Measurements from ENCODE around the gene NBEA. TPM values are rescaled to one million over a fixed set of nuclear protein-coding genes. Genes with fewer than 3 reads are reported as not detected.
"Not testable (repeated sequence)": the region's sequence is repeated elsewhere in the genome, so short reads cannot be mapped to it uniquely, and the experiment has no call there.

NBEA gene
- total RNA-seq, 1 donor from 2014 or later: 6.1 TPM

DNA sequence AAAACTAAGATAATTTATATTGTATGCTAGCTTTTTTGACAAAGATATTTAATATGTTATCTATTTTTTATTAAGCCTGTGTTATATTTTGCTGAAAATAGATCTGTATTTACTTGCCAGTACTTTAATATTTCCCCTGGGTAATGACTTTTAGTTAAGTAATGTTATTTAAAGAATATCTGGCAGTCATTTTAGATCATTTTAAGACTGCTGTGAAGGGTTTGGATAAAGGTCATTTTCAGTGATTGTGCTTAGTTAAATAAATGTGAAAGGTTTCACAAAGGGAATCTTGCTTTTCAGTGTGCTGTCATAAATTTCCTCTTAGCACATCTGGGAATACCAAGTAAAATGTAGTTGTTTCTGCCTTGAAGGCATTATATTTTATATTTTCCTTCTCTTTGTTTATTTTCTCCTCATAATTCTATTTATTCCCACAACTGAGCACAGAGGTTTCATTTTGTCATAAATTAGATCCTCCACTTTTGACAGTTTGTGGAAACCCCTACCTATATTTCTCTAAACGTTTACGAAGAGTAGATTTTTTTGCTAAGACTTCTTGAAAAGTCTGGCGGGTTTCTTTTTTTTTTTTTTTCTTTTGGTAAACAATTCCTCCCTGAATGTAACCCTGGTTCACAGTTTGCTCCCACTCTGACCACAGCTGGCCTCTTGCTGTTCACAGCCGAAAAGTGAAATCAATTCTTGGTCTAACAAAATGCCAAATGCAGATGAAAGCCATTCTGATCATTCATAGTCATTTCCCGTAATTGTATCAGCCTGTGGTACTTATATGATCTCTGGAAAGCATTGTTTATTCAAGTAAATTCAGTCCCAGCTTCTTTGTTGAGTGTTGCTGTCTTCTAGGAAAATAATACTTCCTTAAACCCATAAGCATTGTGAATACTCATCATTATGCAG is 446.6 kb downstream of the NBEA start:
- Histone ChIP-seq H3K36me3 (ENCODE audit: control insufficient read depth, insufficient read depth, low read length) (no peaks in the 10 kb centered on the region), H3K27me3 (ENCODE audit: control insufficient read depth, insufficient read depth, low read length) (no peaks in the 10 kb centered on the region), H3K4me3 (ENCODE audit: low read depth, low read length) (no peak overlapping the region)
- TF ChIP-seq, protein P1, sequence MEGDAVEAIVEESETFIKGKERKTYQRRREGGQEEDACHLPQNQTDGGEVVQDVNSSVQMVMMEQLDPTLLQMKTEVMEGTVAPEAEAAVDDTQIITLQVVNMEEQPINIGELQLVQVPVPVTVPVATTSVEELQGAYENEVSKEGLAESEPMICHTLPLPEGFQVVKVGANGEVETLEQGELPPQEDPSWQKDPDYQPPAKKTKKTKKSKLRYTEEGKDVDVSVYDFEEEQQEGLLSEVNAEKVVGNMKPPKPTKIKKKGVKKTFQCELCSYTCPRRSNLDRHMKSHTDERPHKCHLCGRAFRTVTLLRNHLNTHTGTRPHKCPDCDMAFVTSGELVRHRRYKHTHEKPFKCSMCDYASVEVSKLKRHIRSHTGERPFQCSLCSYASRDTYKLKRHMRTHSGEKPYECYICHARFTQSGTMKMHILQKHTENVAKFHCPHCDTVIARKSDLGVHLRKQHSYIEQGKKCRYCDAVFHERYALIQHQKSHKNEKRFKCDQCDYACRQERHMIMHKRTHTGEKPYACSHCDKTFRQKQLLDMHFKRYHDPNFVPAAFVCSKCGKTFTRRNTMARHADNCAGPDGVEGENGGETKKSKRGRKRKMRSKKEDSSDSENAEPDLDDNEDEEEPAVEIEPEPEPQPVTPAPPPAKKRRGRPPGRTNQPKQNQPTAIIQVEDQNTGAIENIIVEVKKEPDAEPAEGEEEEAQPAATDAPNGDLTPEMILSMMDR (IDR thresholded peaks at IDR 0.05; ENCODE audit: insufficient read depth, low read length, poor library complexity, severe bottlenecking): no peak
- no peak for DNase-seq (ENCODE audit: low read depth)

DNA sequence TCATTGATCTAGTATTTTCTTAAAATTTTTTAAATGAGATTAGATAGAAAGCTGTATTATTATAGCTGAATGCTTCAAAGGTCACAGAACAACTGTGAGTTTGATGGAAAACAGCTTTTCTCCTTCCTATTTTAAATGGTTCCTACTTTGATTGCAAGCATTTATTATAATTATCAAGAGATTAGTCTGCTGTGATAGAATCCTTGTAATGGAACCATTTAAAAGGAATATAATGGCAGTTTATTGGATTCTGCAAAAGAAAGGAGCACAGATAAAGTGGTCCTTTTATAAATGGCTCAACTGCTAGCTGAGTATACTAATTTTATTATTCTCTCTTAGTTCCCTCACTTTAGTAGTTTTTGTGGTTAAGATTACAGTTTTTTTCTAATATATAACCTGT is 447.5 kb downstream of the NBEA start:
- H3K27me3 ChIP-seq (ENCODE audit: control insufficient read depth, insufficient read depth, low read length): no peaks in the 10 kb centered on the region
- DNase-seq (ENCODE audit: low read depth): no peak
- H3K36me3 ChIP-seq (ENCODE audit: control insufficient read depth, insufficient read depth, low read length): no peaks in the 10 kb centered on the region
- H3K4me3 ChIP-seq (ENCODE audit: low read depth, low read length): no peak overlapping the region
- TF ChIP-seq, protein P1 (IDR thresholded peaks at IDR 0.05; ENCODE audit: insufficient read depth, low read length, poor library complexity, severe bottlenecking): no peak

DNA sequence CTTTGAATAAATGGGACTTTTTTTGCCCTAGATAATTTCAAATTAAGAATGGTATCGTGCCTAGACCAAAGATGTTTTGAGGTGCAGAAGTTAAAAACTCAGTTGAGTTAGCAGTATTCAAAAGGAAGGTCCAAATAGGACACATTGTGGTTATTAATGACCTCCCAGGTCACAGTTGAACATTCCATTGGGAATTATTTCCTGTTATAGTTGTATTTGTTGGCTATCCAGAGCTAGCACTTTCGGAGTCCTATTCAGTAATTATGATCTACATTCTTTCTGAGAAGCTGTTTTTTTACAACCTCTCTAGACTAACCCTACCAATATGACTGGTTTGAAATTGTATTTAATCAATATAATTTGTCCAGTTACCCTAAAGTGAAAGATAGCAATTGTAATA is 450.7 kb downstream of the NBEA start:
- H3K4me3 ChIP-seq (ENCODE audit: low read depth, low read length): no peak overlapping the region
- no peaks in the 10 kb centered on the region for H3K27me3 ChIP-seq (ENCODE audit: control insufficient read depth, insufficient read depth, low read length)
- H3K36me3 ChIP-seq (ENCODE audit: control insufficient read depth, insufficient read depth, low read length): no peaks in the 10 kb centered on the region
- TF ChIP-seq, protein P1 (IDR thresholded peaks at IDR 0.05; ENCODE audit: insufficient read depth, low read length, poor library complexity, severe bottlenecking): no peak
- DNase-seq (ENCODE audit: low read depth): no peak

DNA sequence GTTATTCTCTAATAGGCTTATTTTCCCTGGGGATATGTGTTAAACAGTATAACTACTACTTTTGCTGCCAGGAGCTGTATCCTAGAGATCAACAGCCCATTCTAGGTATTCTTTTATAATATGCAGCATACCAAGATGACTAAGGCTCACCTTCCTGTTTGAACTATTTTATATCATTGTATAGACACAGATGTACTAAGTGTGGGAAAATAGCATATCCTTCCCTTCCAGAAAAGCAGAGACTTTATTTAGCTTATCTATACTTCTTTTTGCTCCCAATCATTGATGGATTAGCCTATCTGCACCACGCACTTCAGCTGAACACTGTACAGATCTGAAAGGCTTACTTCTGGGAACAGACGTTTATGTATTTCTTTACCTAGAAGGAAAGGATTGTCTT is 451.8 kb downstream of the NBEA start:
- Histone ChIP-seq H3K36me3 (ENCODE audit: control insufficient read depth, insufficient read depth, low read length) (no peaks in the 10 kb centered on the region), H3K27me3 (ENCODE audit: control insufficient read depth, insufficient read depth, low read length) (no peaks in the 10 kb centered on the region), H3K4me3 (ENCODE audit: low read depth, low read length) (no peak overlapping the region)
- TF ChIP-seq, protein P1 (IDR thresholded peaks at IDR 0.05; ENCODE audit: insufficient read depth, low read length, poor library complexity, severe bottlenecking): no peak
- no peak for DNase-seq (ENCODE audit: low read depth)

DNA sequence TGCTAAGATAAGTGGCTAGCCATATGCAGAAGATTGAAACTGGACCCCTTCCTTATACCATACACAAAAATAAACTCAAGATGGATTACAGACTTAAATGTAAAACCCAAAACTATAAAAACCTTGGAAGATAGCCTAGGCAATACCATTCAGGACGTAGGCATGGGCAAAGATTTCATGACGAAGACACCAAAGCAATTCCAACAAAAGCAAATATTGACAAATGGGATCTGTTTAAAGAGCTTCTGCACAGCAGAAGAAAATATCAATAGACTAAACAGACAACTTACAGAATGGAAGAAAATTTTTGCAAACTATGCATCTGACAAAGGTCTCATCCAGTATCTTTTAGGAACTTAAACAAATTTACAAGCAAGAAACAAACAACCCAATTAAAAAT is 466.2 kb downstream of the NBEA start:
- H3K27me3 ChIP-seq (ENCODE audit: control insufficient read depth, insufficient read depth, low read length); DNase-seq (ENCODE audit: low read depth); H3K36me3 ChIP-seq (ENCODE audit: control insufficient read depth, insufficient read depth, low read length); H3K4me3 ChIP-seq (ENCODE audit: low read depth, low read length): not testable (repeated sequence)

DNA sequence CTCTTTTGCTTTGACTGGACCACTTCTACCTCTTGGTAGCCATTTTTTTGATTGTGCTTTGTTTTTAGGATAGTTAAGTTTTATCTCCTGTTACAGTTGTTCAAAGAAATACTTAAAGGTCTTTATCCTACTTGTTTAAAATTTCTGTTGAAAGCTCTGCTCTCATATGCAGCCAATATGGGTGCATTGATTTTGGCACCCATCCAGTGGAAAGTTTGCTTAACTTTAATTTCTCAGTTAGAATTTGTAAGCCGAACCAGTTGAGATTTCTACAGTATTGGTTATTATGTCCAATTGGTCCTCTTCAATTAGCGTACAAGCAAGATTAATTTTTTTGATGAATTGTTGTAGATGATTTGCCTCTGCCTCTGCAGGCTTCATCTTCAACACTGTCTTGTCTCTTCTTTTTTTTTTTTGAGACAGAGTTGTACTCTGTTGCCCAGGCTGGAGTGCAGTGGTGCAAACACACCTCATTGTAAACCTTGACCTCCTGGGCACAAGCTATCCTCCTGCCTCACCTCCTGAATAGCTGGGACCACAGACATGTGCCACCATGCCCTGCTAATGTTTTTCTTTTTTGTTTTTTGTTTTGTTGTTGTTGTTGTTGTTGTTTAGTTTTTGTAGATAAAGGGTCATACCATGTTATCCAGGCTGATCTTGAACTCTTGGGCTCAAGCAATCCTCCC is 469.1 kb downstream of the NBEA start:
- no peaks in the 10 kb centered on the region for H3K36me3 ChIP-seq (ENCODE audit: control insufficient read depth, insufficient read depth, low read length)
- no peak for DNase-seq (ENCODE audit: low read depth)
- H3K27me3 ChIP-seq (ENCODE audit: control insufficient read depth, insufficient read depth, low read length): no peaks in the 10 kb centered on the region
- TF ChIP-seq, protein P1 (IDR thresholded peaks at IDR 0.05; ENCODE audit: insufficient read depth, low read length, poor library complexity, severe bottlenecking): no peak
- no peak overlapping the region for H3K4me3 ChIP-seq (ENCODE audit: low read depth, low read length)

Measured in kidney epithelial cell (primary cell).